Endothelial cell (in vitro differentiated cells): Measurements from ENCODE around the gene HLA-DMA. TPM values are rescaled to one million over a fixed set of nuclear protein-coding genes. Genes with fewer than 3 reads are reported as not detected.

ENCODE experiments used
- DNase-seq: peaks from one replicate; pipeline ENCODE4 v3.0.0; 2021; ENCODE audit warnings: low spot score
- H3K27ac Mint-ChIP-seq: one replicate; pipeline ENCODE4 v1.8.0; 2021; ENCODE audit warnings: mixed read lengths, inconsistent platforms; ENCODE audit not compliant: unreplicated experiment
- H3K27me3 Mint-ChIP-seq: one replicate; pipeline ENCODE4 v1.8.0; 2021; ENCODE audit warnings: mild to moderate bottlenecking, moderate library complexity, mixed read lengths, inconsistent platforms; ENCODE audit not compliant: unreplicated experiment
- H3K36me3 Mint-ChIP-seq: one replicate; pipeline ENCODE4 v1.8.0; 2021; ENCODE audit warnings: mild to moderate bottlenecking, low read depth, mixed read lengths, inconsistent platforms; ENCODE audit not compliant: unreplicated experiment
- H3K4me1 Mint-ChIP-seq: one replicate; pipeline ENCODE4 v1.8.0; 2021; ENCODE audit warnings: mild to moderate bottlenecking, mixed read lengths, inconsistent platforms; ENCODE audit not compliant: unreplicated experiment
- H3K4me3 Mint-ChIP-seq: one replicate; pipeline ENCODE4 v1.8.0; 2021; ENCODE audit warnings: mild to moderate bottlenecking, mixed read lengths, inconsistent platforms; ENCODE audit not compliant: unreplicated experiment
- H3K9me3 Mint-ChIP-seq: one replicate; pipeline ENCODE4 v1.8.0; 2021; ENCODE audit warnings: mixed read lengths, inconsistent platforms; ENCODE audit not compliant: unreplicated experiment
- total RNA-seq: library from RNA; stranded (reverse); fragmentation: NEBNext Ultra II Directional; extraction: Animal tissue kit (Norgen Biotek cat#: 25700); gene quantifications from one replicate; pipeline ENCODE4 v1.2.1, GENCODE V29; 2021; ENCODE audit not compliant: unreplicated experiment
- TF ChIP-seq, protein P1 (sequence below): fragments of 200-600 bp; sonication (generic); IDR thresholded peaks from one replicate; pipeline ENCODE4 v1.5.0; 2021; ENCODE audit warnings: antibody characterized with exemption; ENCODE audit not compliant: unreplicated experiment

Gene HLA-DMA
- total RNA-seq, 1 donor from 2014 or later = 13.0 TPM

DNA sequence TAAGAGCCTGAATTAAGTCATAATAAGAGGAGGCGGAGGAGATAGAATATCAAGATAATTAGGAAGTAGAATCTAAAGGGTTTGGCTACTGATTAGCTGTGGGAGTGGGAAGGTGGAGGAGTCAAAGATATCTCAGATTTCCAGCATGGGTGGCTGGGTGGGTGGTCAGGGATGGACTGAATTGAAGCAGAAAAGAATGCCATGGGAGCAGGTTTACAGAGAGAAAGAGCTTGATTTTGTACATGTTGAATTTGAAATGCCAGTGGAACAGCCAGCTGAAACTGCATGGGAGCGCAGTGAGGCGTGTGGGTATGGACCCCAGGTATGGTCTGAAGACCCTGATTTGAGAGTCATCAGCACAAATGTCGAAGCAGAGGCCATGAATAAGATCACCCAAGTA, 1.4 kb upstream of the HLA-DMA start:
- no peak for DNase-seq
- Mint-ChIP-seq H3K9me3 (no peaks in the 10 kb centered on the region), H3K27me3 (no peaks in the 10 kb centered on the region), H3K36me3 (no peaks in the 10 kb centered on the region), H3K4me3 (no peak overlapping the region), H3K4me1 (peaks cover 22% of the 10 kb centered on the region), H3K27ac (no peak overlapping the region)
- TF ChIP-seq, protein P1, sequence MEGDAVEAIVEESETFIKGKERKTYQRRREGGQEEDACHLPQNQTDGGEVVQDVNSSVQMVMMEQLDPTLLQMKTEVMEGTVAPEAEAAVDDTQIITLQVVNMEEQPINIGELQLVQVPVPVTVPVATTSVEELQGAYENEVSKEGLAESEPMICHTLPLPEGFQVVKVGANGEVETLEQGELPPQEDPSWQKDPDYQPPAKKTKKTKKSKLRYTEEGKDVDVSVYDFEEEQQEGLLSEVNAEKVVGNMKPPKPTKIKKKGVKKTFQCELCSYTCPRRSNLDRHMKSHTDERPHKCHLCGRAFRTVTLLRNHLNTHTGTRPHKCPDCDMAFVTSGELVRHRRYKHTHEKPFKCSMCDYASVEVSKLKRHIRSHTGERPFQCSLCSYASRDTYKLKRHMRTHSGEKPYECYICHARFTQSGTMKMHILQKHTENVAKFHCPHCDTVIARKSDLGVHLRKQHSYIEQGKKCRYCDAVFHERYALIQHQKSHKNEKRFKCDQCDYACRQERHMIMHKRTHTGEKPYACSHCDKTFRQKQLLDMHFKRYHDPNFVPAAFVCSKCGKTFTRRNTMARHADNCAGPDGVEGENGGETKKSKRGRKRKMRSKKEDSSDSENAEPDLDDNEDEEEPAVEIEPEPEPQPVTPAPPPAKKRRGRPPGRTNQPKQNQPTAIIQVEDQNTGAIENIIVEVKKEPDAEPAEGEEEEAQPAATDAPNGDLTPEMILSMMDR = no peak

GRCh38 chr6:32953775-32954174, 878 bp upstream of the HLA-DMA start:
- no peak overlapping the region for H3K27ac Mint-ChIP-seq
- no peaks in the 10 kb centered on the region for H3K9me3 Mint-ChIP-seq
- peaks cover 22% of the 10 kb centered on the region for H3K4me1 Mint-ChIP-seq
- no peaks in the 10 kb centered on the region for H3K27me3 Mint-ChIP-seq
- H3K36me3 Mint-ChIP-seq = no peaks in the 10 kb centered on the region
- H3K4me3 Mint-ChIP-seq = no peak overlapping the region
- DNase-seq = no peak
- TF ChIP-seq, protein P1 = no peak

DNA sequence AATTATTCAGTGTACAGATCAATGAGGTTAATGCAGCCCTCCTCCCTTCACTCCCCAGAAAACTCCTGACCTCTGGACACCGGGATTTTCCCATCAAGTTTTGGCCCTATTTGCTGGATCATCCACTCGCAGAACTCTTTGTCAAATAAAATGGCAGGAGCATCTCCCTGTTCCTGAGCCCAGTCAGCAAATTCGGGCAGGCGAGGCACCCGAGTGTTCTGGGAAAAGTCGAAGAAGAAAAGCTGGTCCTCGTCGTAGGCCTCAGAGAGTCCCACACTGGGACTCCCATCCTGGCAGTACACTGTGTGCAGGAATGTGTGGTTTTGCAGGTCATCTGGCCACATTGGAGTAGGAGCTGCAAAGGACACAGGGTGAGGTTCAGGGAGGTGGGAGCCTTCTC, 2.4 kb downstream of the HLA-DMA start:
- Mint-ChIP-seq H3K27me3 (no peaks in the 10 kb centered on the region), H3K27ac (no peak overlapping the region), H3K4me3 (peak overlapping the region; percentile 28), H3K9me3 (no peaks in the 10 kb centered on the region), H3K4me1 (peaks cover 22% of the 10 kb centered on the region), H3K36me3 (no peaks in the 10 kb centered on the region)
- TF ChIP-seq, protein P1 = no peak
- no peak for DNase-seq

DNA sequence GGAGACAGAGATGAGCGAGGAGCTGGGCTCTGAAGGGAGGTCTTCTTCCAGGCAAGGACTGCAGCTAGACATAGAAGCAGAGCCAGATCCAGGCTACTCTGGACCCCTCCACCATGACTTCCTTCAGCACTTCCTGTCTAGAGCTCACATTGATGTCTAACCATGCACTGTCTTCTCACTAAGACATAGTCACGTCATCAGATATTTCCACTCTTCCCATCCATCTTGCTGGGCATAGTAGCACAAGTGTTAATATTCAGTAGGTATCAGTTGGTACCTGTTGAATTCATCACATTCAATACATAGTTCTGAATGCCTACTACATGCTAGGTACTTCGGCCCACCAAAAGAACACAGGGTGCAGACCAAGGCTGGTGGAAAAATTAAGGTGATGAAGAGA, 2.9 kb downstream of the HLA-DMA start:
- no peak for DNase-seq
- Mint-ChIP-seq H3K4me1 (peaks cover 18% of the 10 kb centered on the region), H3K36me3 (no peaks in the 10 kb centered on the region), H3K27ac (no peak overlapping the region), H3K9me3 (no peaks in the 10 kb centered on the region), H3K4me3 (peak overlapping the region; percentile 28), H3K27me3 (no peaks in the 10 kb centered on the region)
- TF ChIP-seq, protein P1 = no peak

GRCh38 chr6:32949113-32949512, 3.8 kb downstream of the HLA-DMA start:
- Mint-ChIP-seq H3K36me3 (no peaks in the 10 kb centered on the region), H3K27ac (no peak overlapping the region), H3K9me3 (no peaks in the 10 kb centered on the region), H3K4me3 (no peak overlapping the region), H3K4me1 (peaks cover 24% of the 10 kb centered on the region), H3K27me3 (no peaks in the 10 kb centered on the region)
- TF ChIP-seq, protein P1 = no peak
- DNase-seq = no peak
